CMK (cell line): ENCODE data around the gene PREX1.
"Not testable (repeated sequence)": the region's sequence is repeated elsewhere in the genome, so short reads cannot be mapped to it uniquely, and the experiment has no call there.

Experiments used
- DNase-seq: peaks from one replicate; pipeline ENCODE4 v3.0.0-alpha.2; 2010; ENCODE audit warnings: low read depth

Gene PREX1

DNA sequence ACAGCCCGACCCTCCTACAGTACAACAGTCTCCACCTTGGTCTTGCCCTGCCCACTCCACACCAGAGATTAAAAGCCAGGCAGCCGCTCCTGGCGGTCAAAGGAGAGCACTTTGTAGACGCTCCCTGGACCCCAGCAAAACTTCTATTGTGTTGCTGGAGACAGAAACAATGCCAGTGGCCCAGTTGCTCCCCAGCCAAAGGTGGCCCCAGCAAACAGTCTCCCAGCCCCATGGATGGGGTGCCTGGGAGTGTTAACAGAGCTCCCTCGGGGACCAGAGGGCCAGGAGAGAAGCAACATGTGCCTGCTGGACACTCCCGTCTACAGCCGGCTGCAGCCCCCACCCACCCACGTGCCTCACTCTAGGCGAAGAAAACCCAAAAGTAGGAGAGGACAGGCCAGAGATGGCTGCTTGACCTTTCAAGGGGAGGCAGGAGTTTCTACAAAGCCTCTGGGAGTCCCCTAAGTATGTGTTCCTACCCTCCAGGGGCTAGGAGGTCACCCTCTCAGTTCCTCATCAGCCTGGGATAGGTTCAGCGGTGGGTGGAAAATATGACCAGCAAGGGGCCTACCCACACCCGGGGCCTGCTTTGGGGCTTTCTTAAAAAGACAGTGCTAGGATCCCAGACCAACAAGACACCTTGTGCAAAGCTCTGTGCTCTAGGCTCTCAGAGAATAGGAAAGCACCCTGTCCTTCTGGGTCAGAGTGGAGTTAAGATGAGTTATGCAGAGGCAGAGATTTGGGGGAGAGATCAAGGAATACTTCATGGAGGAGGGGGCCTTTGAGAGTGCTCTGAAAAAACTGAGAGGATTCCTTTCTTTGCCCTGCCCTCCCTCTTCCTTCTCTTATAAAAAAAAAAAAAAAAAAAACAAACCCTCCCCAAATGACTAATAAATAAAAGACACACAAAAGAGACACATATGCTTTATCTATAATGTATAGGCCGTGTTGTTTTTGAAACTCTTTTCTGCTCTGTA, 19.0 kb upstream of the PREX1 start:
- no peak for DNase-seq

DNA sequence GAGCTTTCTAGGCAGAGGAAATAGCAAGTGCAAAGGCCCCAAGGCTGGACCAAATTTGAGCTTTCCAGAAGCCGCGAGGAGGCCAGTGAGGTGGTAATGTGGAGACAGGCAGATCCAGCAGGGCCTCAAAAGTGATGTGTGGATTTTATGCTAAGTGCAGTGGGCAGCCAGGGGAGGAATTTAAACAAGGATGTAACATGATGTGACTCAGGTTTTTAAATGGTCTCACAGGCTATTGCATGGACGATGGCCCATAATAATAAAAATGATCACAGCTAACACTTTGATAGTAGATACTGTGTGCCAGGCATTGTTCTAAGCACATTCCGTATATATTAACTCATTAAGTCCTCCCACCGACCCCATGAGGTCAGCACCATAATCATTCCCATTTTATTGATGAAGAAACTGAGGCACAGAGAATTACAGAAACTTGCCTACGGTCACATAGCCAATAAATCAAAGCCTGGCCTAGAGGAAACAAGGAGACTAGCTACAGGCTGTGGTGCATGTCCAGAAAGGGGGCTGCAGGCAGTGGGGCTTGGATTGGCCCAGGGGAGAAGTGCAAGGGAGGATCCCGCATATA, 18.0 kb upstream of the PREX1 start:
- no peak for DNase-seq

GRCh38 chr20:48844996-48845395, 17.2 kb upstream of the PREX1 start:
- no peak for DNase-seq

DNA sequence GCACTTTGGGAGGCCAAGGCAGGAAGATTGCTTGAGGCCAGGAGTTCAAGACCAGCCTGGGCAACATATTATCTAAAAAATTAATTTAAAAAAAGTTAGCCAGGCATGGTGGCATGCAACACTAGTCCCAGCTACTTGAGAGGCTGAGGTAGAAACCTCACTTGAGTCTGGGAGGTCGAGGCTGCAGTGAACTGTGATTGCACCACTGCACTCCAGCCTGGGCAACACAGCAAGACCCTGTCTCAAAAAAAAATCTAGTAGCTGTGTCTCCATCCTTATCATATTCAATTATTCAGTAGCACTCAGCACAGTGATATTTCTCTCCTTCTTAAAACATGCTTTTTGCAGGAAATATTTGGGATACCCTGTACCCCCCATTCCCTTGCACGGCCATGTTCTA, 16.1 kb upstream of the PREX1 start:
- DNase-seq = not testable (repeated sequence)

DNA sequence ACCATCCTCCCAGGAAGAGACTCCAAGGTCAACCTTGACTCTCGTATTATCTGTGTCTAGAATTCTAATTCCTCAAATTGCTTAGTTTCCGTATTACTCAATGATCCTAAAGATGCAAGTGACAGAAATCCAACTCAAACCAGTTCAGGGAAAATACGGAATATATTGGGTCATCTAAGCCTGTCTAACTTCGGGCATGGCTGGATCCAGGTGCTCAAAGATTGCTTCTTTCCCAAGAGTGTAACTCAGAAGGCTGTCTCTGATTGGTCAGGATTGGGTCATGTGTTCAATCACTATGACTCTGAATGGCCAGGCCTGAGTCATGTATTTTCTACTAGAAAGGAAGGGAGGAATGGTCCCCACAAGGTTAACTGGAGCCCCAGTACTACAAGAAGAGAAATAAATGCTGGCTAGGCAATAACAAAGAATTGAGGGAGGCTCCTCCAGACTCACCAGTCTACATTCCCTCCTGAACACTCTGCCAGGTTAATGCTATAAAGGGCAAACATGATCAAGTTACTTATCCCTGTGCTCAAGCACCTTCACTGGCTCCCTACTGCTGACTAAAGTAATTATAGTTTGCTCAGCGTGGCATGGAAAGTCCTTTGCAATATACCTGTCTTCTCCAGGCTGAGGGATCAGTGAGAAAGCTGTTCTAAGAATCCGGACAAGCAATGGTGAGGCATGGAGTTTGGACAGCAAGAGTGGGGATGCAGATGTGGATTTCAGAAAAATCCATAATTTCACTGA, 15.4 kb upstream of the PREX1 start:
- no peak for DNase-seq

- no peak for DNase-seq
Observed at GRCh38 chr20:48841875-48842529, 14.2 kb upstream of the PREX1 start.

DNA sequence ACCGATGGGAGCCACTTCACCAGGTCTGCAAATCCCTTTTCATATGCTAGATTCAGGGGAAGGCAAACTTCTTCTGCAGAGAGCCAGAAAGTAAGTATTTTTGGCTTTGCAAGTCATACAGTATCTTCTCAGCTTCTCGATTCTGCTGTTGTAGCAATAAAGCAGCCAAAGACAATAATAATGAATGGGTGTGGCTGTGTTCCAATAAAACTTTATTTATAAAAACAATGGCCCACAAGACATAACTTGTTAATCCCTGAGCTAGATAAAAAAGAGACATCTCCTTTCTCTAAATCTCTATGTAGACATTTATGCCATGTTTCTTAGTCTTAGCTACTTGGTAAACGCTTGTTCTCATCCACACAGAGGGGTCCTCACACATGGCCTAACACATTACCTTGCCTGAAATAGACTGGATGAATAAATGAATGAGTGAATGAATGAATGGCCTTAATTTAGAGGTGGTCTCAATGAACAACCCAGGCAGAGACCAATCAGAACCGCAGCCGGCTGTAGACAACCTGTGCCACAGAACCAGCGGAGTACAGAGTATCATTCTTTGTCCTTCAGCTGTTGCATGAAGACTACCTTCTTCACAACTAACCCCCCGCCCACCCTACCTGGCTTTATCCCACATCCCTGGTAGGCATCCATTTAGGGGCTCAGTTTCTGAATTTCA, 13.5 kb upstream of the PREX1 start:
- DNase-seq = no peak

DNA sequence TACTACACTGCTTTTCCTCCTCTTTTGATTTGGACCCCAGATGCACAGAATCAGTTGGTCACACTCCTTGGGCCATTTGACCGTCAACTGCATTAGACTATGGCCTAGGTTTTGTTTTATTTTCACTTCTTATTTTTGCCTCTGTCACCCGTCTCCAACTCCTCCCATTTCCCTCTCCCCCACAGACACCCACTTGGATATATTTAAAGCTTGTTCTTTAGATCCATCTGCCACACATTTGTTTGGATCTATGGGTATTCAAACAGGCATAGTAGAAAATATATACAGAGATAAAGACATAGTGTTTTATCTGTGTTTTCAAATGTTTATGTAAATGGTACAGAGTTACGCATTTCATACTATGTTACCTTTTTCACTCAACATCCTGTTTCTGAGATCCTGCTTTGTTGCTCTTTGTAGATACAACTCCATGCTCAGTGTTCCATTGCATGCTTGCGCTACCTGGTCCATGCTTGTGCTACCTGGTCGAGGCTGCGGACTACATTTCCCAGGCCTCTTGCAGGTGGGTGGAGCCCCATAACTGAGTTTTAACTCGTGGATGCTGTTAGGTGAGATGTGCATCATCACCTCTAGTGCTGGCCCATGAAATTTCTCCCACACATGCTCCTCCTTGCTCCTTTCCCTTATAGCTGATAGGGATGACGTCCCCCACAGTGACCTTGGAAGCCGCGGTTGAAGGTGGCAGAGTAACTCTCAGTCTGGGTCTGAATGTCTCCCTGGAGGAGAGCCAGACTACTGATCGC, 11.5 kb upstream of the PREX1 start:
- no peak for DNase-seq

DNA sequence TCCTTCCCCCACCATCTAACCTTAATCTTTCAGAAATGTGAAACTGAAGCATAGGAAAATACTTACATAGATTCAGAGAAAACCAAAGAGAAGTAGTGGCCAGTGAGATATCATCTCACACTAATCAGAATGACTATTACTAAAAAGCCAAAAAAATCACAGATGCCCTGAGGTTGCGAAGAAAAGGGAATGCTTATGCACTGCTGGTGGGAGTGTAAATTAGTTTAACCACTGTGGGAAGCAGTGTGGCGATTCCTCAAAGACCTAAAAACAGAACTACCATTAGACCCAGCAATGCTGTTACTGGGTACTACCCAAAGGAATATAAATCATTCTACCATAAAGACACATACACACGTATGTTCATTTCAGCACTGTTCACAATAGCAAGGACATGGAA, 9.2 kb upstream of the PREX1 start:
- no peak for DNase-seq

DNA sequence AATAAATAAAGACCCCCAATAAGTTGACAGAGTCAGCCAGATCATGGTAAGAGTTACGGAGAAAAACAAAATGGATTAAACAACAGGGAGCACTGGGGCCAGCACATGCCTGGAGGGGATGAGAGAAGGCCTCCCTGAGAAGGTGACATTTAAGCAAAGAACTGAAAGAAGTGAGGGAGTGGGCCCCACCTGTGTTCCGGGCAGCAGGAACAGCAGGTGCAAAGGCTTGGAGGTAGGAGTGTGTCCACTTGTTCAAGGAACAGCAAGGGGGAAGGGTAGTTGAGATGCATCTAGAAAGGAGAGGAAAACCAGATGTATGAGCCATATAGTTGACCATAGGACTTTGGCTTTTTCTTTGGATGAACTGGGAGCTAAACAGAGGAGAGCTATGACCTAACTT, 7.6 kb upstream of the PREX1 start:
- no peak for DNase-seq

DNA sequence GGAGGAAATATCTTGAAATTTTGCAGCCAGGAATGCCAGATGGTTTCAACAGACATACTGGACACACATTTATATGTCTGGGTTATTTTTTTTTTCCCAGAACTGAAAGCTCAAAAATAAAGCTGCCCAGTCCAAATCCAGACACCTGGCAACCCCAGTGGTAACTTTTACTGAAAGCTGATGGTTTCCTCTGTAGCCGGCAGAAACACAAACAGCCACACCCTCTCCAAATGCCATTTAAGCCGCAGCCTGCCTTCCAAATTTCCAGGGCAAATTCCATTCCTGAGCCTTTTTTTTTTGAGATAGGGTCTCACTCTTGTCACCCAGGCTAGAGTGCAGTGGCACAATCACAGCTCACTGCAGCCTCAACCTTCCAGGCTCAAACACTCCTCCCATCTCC, 6.5 kb upstream of the PREX1 start:
- DNase-seq = no peak

GRCh38 chr20:48832405-48832730, 4.6 kb upstream of the PREX1 start:
- no peak for DNase-seq

DNA sequence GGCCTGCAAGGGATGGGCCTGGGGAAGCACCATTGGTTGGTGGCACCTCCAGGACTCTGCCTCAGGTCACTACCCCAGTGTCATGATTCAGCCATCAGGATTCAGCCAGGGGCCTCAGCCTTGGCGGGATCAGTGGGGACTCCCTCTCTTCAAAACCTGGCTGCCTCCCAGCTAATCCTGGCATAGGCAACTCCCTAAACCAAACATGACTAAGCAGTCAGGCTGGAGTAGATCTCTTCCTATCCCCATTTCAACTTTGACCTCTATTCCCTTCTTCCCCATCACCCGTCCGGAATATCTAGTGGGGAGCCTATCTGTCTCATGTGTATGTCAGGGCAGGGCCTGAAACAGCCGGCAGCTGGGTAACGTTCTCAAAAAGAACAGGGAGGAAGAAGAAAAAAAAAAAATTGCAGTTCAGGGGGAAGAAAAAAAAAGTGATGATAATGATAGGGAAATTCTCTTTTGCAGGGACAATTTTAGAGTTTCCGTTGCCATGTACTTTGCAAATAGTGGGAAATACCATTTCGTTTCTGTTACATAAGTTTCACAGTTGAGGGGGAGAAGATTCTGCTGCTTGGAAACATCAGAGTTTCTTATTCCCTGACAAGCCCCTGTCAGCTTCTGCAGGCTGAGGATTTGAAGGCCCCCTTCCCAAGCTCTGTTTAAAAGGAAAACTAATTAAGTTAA, 4.1 kb upstream of the PREX1 start:
- no peak for DNase-seq

GRCh38 chr20:48830826-48831318, 3.1 kb upstream of the PREX1 start:
- DNase-seq = no peak

- DNase-seq = no peak
Observed at GRCh38 chr20:48829940-48830339, 2.1 kb upstream of the PREX1 start.

DNA sequence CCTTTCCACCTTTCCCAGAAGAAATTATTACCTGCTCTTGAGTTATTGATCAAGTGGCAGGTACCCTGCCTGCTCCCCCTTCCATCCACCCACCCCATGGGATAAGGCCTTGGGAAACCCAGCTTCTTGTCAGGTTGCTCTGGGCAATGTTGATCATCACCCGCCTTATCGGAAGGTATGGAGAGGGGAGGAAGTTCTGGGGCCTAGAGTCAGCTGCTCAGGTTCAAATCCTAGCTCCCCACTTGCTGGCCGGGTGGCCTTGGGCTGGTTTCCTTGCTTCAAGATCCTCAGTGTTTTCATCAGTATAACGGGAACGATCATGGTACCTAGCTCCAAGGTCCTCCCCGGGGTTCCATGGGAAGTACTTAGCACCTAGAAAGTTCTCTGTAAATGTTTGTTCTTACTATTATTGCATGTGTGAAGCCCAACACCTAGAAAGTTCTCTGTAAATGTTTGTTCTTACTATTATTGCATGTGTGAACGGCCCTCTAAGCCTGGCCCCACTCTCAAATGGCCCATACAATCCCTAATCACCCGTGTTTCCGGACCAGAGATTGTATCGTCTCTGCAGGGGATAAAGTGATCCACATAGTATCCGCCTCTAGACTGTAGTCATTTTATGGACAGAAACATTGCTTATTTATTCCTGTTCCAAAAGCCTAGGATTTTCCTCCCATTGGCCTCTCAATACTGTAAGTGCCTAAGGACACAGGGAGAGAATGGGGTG, 1.1 kb upstream of the PREX1 start:
- no peak for DNase-seq

DNA sequence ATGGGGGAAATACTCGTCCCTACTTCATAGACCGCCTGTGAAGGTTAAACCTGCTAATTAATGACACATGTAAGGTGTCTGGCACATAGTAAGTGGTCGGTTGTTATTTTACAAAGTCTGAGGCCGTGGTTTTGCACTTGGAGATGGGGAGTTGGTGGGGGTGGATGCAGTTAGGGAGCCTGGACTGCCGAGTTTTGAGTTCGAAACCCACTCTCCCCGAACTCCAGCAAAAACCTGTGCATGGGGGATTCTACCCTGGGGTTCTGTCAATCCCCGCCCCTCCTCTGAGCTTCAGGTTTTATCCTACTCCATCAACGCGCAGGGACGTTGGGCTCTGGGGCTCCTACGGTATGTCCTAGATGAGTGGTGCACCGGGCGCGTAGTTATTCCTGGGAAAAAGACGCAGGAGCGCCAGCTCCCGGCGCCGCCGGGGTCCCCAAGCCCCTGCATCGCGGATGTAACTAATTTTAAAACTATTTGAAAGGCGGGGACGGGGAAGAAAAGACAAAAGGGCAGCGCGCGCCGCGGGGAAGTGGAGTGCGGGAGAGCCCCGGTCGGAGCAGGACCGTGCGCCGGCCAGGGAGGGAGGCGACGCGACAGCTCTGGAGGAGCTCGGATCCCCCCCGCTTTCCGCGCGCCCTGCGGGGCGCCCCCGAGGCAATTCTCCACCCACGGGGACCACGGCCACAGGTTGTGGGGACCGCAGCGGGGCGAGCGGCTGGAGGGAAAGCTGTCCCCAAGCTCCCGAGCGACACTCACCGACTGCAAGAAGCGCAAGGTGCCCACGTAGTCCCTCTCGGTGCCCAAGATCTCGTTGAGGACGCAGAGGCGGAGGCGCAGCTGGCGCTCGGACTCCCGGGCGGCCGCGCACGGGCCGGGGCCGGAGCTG, 672 bp downstream of the PREX1 start:
- no peak for DNase-seq

DNA sequence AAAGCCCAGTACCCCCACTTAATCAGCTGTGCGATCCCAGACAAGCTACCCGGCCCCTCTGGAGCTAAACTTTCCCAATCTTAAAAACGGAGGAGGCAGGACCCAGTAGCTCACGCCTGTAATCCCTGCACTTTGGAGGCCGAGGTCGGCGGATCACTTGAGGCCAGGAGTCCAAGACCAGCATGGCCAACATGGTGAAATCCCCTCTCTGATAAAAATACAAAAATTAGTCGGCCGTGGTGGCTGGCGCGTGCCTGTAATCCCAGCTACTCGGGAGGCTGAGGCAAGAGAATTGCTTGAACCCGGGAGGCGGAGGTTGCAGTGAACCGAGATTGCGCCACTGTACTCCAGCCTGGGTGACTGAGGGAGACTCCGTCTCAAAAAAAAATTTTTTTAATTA, 1.3 kb downstream of the PREX1 start:
- DNase-seq = not testable (repeated sequence)

DNA sequence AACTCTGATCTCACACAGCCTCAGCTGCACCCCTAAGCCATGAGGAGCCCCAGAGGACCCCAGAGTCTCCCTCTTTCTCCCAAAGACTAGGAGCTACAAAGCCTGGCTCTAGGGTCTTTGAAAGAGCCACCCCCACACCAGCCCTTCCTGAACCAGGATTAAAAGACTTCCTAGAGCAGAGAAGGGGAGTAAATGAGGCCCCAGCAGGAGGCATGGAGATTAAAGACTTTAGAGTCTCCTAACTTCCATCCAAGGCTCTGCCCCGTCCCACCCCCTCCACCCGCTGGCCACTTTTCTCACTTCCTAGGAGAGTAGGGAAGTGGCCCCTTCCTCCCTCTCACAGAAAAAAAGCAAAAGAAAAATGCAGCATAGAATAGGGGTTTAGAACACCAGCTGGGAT, 1.7 kb downstream of the PREX1 start:
- no peak for DNase-seq
